Measurements from ENCODE around the gene CLDN10.

- TF ChIP-seq POLR2AphosphoS5 (IDR thresholded peaks at IDR 0.05), result no peak
- no peak for TF ChIP-seq CTCF (IDR thresholded peaks at IDR 0.05)
- no peak for TF ChIP-seq EP300 (IDR thresholded peaks at IDR 0.05)
- TF ChIP-seq POLR2A (IDR thresholded peaks at IDR 0.05), result no peak
Observed at GRCh38 chr13:95516021-95516420, 36.5 kb upstream of the CLDN10 start.

Data from stomach (tissue), 4 donors.